ENCODE measurements around the gene TCHP.

TCHP gene

GRCh38 chr12:109967383-109968031 lies 67.4 kb downstream of the TCHP start:
- no peak for DNase-seq

All from CD4-positive, alpha-beta T cell treated with Interleukin-6 for 4 hours (primary cell).